ENCODE results near the gene NELL2. TPM values are rescaled to one million over a fixed set of nuclear protein-coding genes. Genes with fewer than 3 reads are reported as not detected.

Gene NELL2
- total RNA-seq, 1 donor from 2014 or later: 47.9 TPM

GRCh38 chr12:44628180-44628579, 247.9 kb downstream of the NELL2 start:
- intact Hi-C loops (cut with micrococcal nuclease): no loop called here

GRCh38 chr12:44627387-44628166, 248.5 kb downstream of the NELL2 start:
- intact Hi-C loops (cut with micrococcal nuclease): no loop called here

GRCh38 chr12:44626883-44627282, 249.2 kb downstream of the NELL2 start:
- intact Hi-C loops (cut with micrococcal nuclease): no loop called here

GRCh38 chr12:44618946-44619345, 257.2 kb downstream of the NELL2 start:
- intact Hi-C loops (cut with micrococcal nuclease): no loop called here

- intact Hi-C loops (cut with micrococcal nuclease): no loop called here
These were observed 259.7 kb downstream of the NELL2 start for GRCh38 chr12:44616402-44616801.

GRCh38 chr12:44611538-44611937, 264.6 kb downstream of the NELL2 start:
- intact Hi-C loops (cut with micrococcal nuclease): no loop called here

- intact Hi-C loops (cut with micrococcal nuclease): no loop called here
These were observed 272.4 kb downstream of the NELL2 start for GRCh38 chr12:44603701-44604100.

- intact Hi-C loops (cut with micrococcal nuclease): no loop called here
These were observed 283.5 kb downstream of the NELL2 start for GRCh38 chr12:44592626-44593025.

- intact Hi-C loops (cut with micrococcal nuclease): loop anchor here (2.0 kb wide), 1 partner anchor 51 kb away; no protein-coding TSS in a partner anchor
These were observed 286.4 kb downstream of the NELL2 start for GRCh38 chr12:44589697-44590096.

GRCh38 chr12:44588651-44589050, 287.5 kb downstream of the NELL2 start:
- intact Hi-C loops (cut with micrococcal nuclease): loop anchor here (2.0 kb wide), 1 partner anchor 52 kb away; no protein-coding TSS in a partner anchor

GRCh38 chr12:44584625-44585024, 291.5 kb downstream of the NELL2 start:
- intact Hi-C loops (cut with micrococcal nuclease): no loop called here

- intact Hi-C loops (cut with micrococcal nuclease): no loop called here
These were observed 293.6 kb downstream of the NELL2 start for GRCh38 chr12:44582521-44582920.

- intact Hi-C loops (cut with micrococcal nuclease): no loop called here
These were observed 294.4 kb downstream of the NELL2 start for GRCh38 chr12:44581642-44582242.

GRCh38 chr12:44574586-44574985, 301.5 kb downstream of the NELL2 start:
- intact Hi-C loops (cut with micrococcal nuclease): no loop called here

GRCh38 chr12:44573723-44574122, 302.4 kb downstream of the NELL2 start:
- intact Hi-C loops (cut with micrococcal nuclease): no loop called here

GRCh38 chr12:44571006-44571550, 305.0 kb downstream of the NELL2 start:
- intact Hi-C loops (cut with micrococcal nuclease): no loop called here

- intact Hi-C loops (cut with micrococcal nuclease): no loop called here
These were observed 306.0 kb downstream of the NELL2 start for GRCh38 chr12:44570036-44570583.

- intact Hi-C loops (cut with micrococcal nuclease): loop anchor here (5.0 kb wide), 1 partner anchor 1888 kb away; no protein-coding TSS in a partner anchor
These were observed 311.0 kb downstream of the NELL2 start for GRCh38 chr12:44565163-44565562.

GRCh38 chr12:44563486-44563885, 312.6 kb downstream of the NELL2 start:
- intact Hi-C loops (cut with micrococcal nuclease): no loop called here

GRCh38 chr12:44558340-44559100, 317.6 kb downstream of the NELL2 start:
- intact Hi-C loops (cut with micrococcal nuclease): no loop called here

- intact Hi-C loops (cut with micrococcal nuclease): no loop called here
These were observed 320.7 kb downstream of the NELL2 start for GRCh38 chr12:44555454-44555853.
